Pancreas (tissue), 10 donors: ENCODE results near the gene RALB. TPM values are rescaled to one million over a fixed set of nuclear protein-coding genes. Genes with fewer than 3 reads are reported as not detected.
"Not testable (repeated sequence)": the region's sequence is repeated elsewhere in the genome, so short reads cannot be mapped to it uniquely, and the experiment has no call there.

Source experiments
- ATAC-seq, 4 donors: fragments of 200-7000 bp; cut with Tn5 transposase; one replicate each; pipeline versions ENCODE4 v1.8.0 to v1.9.1; 2020; ENCODE audit warnings: mild to moderate bottlenecking in 4 of 4, moderate library complexity in 4 of 4
- DNase-seq, 6 donors: peaks; one replicate each; pipeline ENCODE4 v3.0.0-alpha.2; 2020
- FAIRE-seq: peaks from 2 replicates; lab custom pipeline; 2012; peaks lifted over from hg19 to GRCh38; lab: Jason Lieb, UNC
- H3K27ac ChIP-seq, 4 donors: fragments of 200-600 bp; sonication (generic); 1 replicate in 3 of 4; 2 replicates in 1 of 4; pipeline versions ENCODE4 v1.5.0 to v1.8.0; 2020
- H3K27me3 ChIP-seq, 4 donors: fragments of 200-600 bp; one replicate each; pipeline ENCODE4 v1.8.0; 2021
- H3K36me3 ChIP-seq, 3 donors: fragments of 200-600 bp; sonication (generic) in 1 of 3; one replicate each; pipeline versions ENCODE4 v1.5.0 to v1.8.0; 2020 to 2021
- H3K4me1 ChIP-seq, 3 donors: fragments of 200-600 bp; one replicate each; pipeline ENCODE4 v1.8.0; 2021
- H3K4me3 ChIP-seq, 4 donors: fragments of 200-600 bp; sonication (generic) in 2 of 4; one replicate each; pipeline versions ENCODE4 v1.5.0 to v1.8.0; 2020 to 2021
- H3K9me3 ChIP-seq, 4 donors: fragments of 200-600 bp; one replicate each; pipeline ENCODE4 v1.8.0; 2021
- whole genome bisulfite sequencing, 2 donors: extraction: QIAGEN DNeasy Blood & Tissue Kit; methylation state at CpG; one replicate each; pipeline ENCODE4 v1.1.7; 2013; 5-methylcytosine and 5-hydroxymethylcytosine counted together
- intact Hi-C, 3 donors: fragments of 100-400 bp; cut with DNase I; formaldehyde crosslinking; loops; one replicate each; pipeline versions ENCODE4 v1.11.1 to v1.14.2; 2022
- polyA plus RNA-seq, 2 donors: library from polyadenylated mRNA; stranded (reverse); fragments of 200-250 nt; gene quantifications; one replicate each; pipeline ENCODE4 v1.2.3, GENCODE V29; 2013
- total RNA-seq, 6 donors: library from RNA; stranded (reverse); fragmentation: NEBNext Ultra II Directional in 4 of 6; extraction: Animal tissue kit (Norgen Biotek cat#: 25700) in 4 of 6; gene quantifications; one replicate each; pipeline versions ENCODE4 v1.2.1 to v1.2.4, GENCODE V29; 2021 to 2023
- TF ChIP-seq, protein P1 (sequence below), 4 donors: fragments of 200-600 bp; sonication (generic) in 3 of 4; IDR thresholded peaks; one replicate each; pipeline versions ENCODE4 v1.5.0 to v1.8.0; 2021; ENCODE audit warnings: antibody characterized with exemption in 4 of 4
- donor health status: healthy with polysubstance abuse.
- donor health status: DM: no; HTN: no; CAD: no; lungs with moderate emphysema.
- donor health status: DM: no; HTN: no; CAD: no.
- donor health status: control.
- donor health status: control.
- donor health status: Bipolar disorder and iron deficiency.
- donor health status: DM: yes; HTN: yes; CAD: no.
- donor health status: DM: no; HTN: no; CAD: no.
- donor health status: DM: no; HTN: no; CAD: no.
- donor health status: DM: yes; HTN: yes; CAD: no.

The RALB gene
- total and polyA plus RNA-seq, 8 donors: 9.8 to 24.2 (median 15.4) TPM

DNA sequence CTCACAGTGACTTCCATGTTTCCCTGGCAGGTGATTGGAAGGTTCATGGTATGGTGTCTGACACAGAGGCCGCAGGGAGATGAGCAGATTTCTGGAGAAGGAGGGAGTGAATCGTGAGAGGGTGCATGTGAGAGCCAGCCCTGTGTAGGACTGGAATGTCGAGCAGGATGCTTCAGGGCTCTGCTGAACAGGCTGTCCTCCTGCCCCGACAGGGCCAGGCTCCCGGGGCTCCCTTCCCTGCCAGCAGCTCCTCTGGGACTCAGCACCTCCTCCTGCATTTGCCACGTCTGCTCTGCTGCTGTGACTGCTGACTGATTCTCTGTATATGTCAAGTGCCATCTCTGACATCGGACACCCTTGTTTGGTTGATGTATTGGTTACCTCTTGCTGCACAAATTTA lies 54.8 kb downstream of the RALB start:
- H3K27ac ChIP-seq: no peak overlapping the region
- no peak for FAIRE-seq
- no peaks in the 10 kb centered on the region for H3K27me3 ChIP-seq
- H3K4me3 ChIP-seq: no peak overlapping the region
- WGBS, 2 donors: 77 to 79% methylated on average over 7 of the region's 7 CpGs
- no peaks in the 10 kb centered on the region for H3K36me3 ChIP-seq
- H3K4me1 ChIP-seq: peaks cover 0 to 3% (median under 1%) of the 10 kb centered on the region in 3 donors
- no peak for DNase-seq
- intact Hi-C loops: no loop called here
- H3K9me3 ChIP-seq: no peaks in the 10 kb centered on the region
- TF ChIP-seq, protein P1, sequence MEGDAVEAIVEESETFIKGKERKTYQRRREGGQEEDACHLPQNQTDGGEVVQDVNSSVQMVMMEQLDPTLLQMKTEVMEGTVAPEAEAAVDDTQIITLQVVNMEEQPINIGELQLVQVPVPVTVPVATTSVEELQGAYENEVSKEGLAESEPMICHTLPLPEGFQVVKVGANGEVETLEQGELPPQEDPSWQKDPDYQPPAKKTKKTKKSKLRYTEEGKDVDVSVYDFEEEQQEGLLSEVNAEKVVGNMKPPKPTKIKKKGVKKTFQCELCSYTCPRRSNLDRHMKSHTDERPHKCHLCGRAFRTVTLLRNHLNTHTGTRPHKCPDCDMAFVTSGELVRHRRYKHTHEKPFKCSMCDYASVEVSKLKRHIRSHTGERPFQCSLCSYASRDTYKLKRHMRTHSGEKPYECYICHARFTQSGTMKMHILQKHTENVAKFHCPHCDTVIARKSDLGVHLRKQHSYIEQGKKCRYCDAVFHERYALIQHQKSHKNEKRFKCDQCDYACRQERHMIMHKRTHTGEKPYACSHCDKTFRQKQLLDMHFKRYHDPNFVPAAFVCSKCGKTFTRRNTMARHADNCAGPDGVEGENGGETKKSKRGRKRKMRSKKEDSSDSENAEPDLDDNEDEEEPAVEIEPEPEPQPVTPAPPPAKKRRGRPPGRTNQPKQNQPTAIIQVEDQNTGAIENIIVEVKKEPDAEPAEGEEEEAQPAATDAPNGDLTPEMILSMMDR (IDR thresholded peaks at IDR 0.05): no peak
- ATAC-seq: no peak

DNA sequence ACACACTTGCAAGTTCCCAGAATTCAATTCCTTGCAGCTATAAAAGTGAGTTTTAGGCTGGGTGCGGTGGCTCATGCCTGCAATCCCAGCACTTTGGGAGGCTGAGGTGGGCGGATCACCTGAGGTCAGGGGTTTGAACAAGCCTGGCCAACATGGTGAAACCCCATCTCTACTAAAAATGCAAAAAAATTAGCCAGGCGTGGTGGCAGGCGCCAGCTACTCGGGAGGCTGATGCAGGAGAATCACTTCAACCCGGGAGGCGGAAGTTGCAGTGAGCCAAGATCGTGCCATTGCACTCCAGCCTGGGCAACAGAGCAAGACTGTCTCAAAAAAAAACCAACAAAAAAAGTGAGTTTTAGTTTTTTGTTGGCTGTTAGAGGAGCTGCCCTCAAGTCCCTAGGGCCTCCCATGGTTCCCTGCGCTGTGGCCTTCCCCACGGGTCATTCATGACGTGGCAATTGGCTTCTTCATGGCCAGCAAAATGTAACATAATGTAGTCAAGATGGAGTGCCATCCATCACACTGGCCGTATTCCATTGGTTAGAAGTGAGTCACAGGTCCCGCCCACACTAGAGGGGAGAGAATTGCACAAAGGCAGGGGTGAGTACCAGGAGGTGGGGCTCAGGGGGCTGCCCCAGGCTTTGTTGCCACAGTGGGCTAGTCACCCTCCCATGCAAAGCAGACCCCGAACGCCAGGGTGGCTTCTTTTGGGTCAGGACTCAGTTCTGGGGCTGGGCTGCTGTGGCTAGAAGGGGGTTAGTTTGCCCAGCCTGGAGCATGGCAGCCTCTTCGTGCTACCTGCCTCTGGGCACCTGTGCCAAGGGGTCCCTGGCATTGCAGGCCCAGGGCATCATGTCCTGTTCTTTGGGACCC lies 55.6 kb downstream of the RALB start:
- H3K27me3 ChIP-seq: no peaks in the 10 kb centered on the region
- FAIRE-seq (no peak), DNase-seq (no peak), ATAC-seq (no peak)
- no peak overlapping the region for H3K4me3 ChIP-seq
- H3K36me3 ChIP-seq: no peaks in the 10 kb centered on the region
- peaks cover 3 to 5% (median 3%) of the 10 kb centered on the region in 3 donors for H3K4me1 ChIP-seq
- intact Hi-C loops: no loop called here
- 88 to 90% methylated on average over 16 of the region's 16 CpGs for WGBS, 2 donors
- TF ChIP-seq, protein P1 (IDR thresholded peaks at IDR 0.05): no peak
- H3K27ac ChIP-seq: no peak overlapping the region
- no peaks in the 10 kb centered on the region for H3K9me3 ChIP-seq

DNA sequence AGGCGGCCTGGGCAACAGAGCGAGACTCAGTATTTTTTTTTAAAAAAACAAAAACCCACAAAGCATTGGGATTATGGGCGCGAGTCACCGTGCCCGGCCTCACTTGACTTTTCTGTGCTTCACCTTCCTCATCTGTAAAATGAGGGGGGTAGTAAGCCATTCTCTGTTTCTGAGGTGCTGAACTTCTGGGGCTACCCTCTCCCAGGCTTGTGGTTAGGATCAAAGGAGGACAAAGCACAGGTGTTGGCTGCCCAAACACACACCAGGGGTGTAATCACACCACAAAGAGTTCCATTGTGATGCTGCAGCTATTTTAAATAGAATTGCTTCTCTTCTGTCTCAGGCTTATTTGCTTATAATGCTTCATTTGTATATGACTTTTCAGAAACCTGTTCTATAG lies 57.5 kb downstream of the RALB start:
- no peak for DNase-seq
- no peak for FAIRE-seq
- no peak overlapping the region for H3K4me3 ChIP-seq
- H3K36me3 ChIP-seq: no peaks in the 10 kb centered on the region
- H3K4me1 ChIP-seq: peaks cover 3 to 7% (median 5%) of the 10 kb centered on the region in 3 donors
- no peaks in the 10 kb centered on the region for H3K27me3 ChIP-seq
- H3K9me3 ChIP-seq: no peaks in the 10 kb centered on the region
- H3K27ac ChIP-seq: no peak overlapping the region
- TF ChIP-seq, protein P1 (IDR thresholded peaks at IDR 0.05): no peak
- intact Hi-C loops: loop anchor here in 1 of 3 donors (10.0 kb wide), 1 partner anchor 365 kb away; no protein-coding TSS in a partner anchor
- WGBS, 2 donors: 94 to 96% methylated on average over 6 of the region's 6 CpGs
- no peak for ATAC-seq

DNA sequence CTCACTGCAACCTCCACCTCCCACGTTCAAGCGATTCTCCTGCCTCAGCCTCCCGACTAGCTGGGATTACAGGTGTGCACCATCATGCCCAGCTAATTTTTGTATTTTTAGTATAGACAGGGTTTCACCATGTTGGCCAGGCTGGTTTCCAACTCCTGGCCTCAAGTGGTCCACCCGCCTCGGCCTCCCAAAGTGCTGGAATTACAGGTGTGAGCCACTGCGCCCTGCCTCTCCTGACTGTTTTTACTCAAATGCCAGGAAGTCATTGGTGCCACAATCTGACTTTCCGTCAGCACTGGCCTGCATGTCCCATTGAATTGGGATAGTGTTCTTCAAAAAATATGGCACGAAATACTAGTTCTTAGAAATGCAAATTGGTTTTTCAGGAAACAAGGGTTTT lies 58.2 kb downstream of the RALB start:
- 92 to 94% methylated on average over 8 of the region's 8 CpGs for WGBS, 2 donors
- H3K4me3 ChIP-seq, H3K36me3 ChIP-seq, H3K9me3 ChIP-seq, H3K27ac ChIP-seq, ATAC-seq, FAIRE-seq, H3K27me3 ChIP-seq, H3K4me1 ChIP-seq, DNase-seq: not testable (repeated sequence)
- intact Hi-C loops: loop anchor here in 1 of 3 donors (10.0 kb wide), 1 partner anchor 364 kb away; no protein-coding TSS in a partner anchor

DNA sequence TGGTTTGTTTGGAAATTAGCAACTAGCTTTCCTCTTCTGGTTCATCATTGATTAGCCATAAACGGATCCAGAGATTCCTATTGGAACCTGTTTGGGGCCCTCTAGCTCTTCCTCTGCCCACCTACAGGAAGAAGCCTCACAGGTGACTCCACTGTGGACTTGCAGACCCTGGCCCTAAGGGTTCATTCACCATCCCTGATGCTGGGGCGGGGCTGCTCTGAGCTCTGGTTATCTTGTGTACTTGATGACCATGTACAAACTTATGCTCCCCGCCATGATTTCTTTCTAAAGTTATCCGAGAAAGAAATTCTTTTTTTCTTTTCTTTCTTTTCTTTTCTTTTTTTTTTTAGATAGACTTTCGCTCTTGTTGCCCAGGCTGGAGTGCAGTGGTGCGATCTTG lies 59.4 kb downstream of the RALB start:
- H3K27ac ChIP-seq: no peak overlapping the region
- H3K4me3 ChIP-seq: no peak overlapping the region
- TF ChIP-seq, protein P1 (IDR thresholded peaks at IDR 0.05): no peak
- peaks cover 3 to 7% (median 5%) of the 10 kb centered on the region in 3 donors for H3K4me1 ChIP-seq
- 78 to 88% methylated on average over 6 of the region's 6 CpGs for WGBS, 2 donors
- DNase-seq: no peak
- intact Hi-C loops: loop anchor here in 1 of 3 donors (10.0 kb wide), 1 partner anchor 363 kb away; no protein-coding TSS in a partner anchor
- no peaks in the 10 kb centered on the region for H3K36me3 ChIP-seq
- no peak for ATAC-seq
- no peaks in the 10 kb centered on the region for H3K9me3 ChIP-seq
- H3K27me3 ChIP-seq: no peaks in the 10 kb centered on the region
- FAIRE-seq: no peak
